Embryonic facial prominence (tissue), 1 donor: ENCODE measurements around the gene PVALEF.
A peak's percentile ranks its signal among the peaks of the same experiment; 100 is the strongest.

Source experiments
- DNase-seq: peaks from one replicate; pipeline ENCODE4 v3.0.0-alpha.2; 2016; ENCODE audit errors: extremely low spot score

PVALEF gene

DNA sequence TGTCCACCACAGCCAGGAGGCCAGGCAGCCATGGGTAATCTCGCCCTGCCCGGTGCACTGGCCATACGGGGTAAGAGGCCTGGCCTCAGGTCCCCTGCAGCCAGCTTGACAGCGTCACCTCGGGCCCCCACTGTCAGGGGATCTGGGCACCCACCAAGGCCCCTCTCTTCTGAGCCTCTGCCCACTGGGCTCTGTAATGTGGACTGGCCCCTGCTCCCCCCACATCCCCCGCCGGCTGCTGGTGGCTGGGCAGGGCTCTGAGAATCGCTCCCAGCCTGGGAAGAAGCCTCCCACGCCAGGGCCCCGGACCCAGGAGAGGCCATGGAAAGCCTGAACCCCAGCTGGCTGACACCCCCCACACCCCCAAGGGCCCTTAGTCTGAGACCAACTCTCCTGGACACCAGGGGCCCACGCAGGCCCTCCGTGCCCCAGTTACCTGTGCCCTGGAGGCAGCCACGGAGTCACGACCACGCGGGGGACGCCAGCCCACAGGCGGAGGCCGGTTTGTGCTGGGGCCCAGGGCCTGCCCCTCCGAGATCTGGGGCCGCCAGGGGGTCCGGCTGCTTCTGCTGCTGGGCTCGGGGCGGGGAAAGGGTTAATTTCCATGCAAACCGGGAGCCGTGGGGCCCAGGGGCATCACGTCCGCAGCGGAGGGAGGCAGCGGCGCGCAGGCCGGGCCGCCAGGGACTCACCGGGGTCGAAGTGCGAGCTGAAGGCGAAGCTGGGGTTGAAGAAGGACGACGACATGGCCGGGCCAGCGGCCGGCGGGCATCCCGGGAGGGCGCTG is at the start of gene PVALEF:
PVALEF (plus strand) TSS at position 262 of the 787 bp plus-strand sequence. CDS start 15,720 bp downstream, outside the sequence.
- no peak for DNase-seq

DNA sequence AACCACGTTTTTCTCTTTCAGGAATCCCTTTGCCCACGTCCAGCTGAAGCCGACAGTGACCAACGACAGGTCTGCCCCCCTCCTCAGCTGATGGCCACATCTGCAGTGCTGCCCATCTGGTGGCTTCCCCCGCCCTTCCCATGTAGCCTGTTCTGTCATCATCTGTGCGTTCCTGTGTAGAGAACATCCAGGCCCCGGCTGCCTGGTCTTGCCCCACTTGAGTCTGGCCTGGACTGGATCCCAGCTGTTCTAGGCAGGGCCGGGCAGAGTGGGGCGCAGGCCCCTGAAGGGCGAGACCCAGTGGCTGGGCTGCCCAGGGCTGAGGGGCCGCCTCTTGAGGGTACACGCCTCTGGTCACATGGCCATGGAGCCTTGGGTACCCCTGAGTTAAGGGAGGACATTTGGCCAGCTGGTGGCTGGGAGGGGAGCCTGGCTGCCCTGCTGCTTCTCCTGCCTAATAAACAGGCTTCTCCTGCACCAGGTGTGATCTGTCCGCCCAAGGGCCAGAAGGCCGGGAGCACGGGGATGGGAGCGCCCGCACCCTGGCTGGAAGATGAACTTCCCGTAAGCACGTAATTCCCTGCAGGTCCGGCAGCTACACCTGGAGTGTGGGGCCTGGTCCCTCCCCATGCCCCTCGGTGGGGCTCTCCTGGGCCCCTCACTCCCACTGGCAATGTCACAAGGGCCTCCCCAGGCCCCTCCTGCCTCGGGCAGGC is 49.4 kb upstream of the PVALEF start:
- no peak for DNase-seq

DNA sequence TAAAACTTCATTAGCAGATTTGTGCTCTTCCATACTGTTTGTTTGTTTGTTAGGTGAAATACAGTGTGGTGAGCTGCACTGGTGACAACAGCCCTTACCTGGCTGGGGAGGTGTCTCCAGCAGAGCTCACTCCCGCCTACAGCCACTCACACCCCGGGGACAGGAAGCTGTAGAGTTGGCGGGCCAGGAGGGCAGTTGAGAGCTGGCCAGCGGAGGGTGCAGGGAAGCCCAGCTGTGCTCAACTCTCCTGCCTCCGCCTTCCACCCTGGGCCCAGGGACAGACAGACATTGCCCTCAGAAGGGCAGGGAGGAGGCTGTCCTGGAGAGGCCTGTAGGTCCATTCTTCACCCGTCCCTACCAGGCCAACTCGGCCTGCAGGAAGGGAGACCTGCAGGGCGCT is 48.6 kb upstream of the PVALEF start:
- DNase-seq, result no peak

DNA sequence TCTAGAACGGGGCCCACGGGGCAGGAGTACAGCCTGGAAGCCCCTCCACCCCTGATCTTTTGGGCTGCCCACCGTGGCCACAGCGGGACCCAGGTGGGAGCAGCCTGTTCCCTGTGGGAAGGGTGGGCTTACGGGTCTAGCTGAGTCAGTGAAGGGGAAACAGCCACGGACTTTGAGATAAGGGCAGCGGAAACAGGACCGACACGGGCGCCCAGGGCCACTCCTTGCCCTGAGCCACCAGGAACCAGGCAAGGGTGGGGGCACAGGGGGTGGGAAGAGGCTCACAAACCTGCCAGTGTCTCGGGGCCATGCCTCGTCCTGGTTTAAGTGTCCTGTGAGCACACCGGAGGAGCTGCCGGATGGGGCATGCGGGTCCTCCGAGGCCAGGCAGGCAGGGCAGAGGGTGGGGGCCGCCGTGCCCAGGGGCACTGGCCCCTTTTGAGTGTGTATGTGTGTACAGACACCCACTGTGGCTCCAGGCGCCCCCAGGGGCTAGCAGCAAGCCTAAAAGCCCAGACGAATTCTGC is 47.6 kb upstream of the PVALEF start:
- DNase-seq, result no peak

- DNase-seq, result no peak
These were observed 46.7 kb upstream of the PVALEF start for GRCh38 chr17:81118308-81119221.

DNA sequence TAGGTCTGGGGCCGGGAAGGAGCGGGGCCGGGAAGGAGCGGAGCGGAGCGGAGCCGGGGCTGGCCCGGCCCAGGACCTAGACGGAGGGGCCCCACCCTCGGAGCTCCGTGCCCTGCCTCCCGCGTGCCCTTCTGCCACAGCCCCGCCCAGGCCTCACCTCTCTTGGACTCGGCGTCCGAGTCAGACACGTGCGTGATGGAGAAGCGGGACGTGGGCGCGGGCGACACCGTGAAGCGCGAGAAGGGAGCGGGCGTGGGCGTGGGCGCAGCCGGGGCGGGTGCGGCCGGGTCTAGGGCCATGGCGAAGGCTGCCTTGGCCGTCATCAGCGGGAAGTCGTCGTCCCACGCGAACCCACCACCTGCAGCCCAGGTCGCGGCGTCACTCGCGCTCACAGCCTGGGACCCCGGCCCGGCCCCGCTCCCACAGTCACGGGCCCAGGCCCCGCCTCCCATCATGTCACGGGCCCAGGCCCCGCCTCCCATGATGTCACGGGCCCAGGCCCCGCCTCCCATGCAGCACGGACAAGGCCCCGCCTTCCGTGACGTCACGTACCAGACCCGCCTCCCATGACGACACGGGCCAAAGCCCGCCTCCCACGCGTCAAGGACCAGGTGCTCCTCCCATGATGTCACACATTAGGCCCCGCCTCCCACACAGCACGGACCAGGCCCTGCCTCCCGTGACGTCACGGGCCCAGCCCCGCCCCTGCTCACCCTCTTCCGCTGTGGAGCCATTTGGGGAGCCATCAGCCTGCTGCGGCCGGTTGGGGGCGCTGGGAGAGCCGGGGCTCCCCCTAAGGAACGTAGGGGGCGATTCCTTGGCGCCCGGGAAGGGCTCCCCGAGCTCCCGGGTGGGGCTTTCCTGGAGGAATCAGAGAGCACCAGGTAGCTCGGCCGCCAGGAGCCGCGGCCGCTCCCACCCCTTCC is 45.8 kb upstream of the PVALEF start:
- DNase-seq, result peak; percentile 80

DNA sequence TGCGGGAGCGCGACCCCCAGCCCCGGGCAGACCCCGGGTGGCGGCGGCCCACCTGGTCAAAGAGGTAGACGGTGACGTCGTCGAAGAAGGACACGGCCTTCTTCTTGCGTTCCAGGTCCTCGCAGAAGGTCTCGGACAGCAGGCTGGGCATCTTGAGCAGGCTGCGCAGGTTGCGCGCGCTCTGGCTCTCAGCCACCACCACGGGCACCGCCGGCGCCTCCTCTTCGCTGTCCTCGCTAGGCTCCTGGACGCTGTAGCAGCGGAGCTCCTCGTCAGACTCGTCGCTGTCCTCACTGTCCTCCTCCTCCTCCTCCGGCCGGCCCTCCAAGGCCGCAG is 45.2 kb upstream of the PVALEF start:
- DNase-seq, result no peak

DNA sequence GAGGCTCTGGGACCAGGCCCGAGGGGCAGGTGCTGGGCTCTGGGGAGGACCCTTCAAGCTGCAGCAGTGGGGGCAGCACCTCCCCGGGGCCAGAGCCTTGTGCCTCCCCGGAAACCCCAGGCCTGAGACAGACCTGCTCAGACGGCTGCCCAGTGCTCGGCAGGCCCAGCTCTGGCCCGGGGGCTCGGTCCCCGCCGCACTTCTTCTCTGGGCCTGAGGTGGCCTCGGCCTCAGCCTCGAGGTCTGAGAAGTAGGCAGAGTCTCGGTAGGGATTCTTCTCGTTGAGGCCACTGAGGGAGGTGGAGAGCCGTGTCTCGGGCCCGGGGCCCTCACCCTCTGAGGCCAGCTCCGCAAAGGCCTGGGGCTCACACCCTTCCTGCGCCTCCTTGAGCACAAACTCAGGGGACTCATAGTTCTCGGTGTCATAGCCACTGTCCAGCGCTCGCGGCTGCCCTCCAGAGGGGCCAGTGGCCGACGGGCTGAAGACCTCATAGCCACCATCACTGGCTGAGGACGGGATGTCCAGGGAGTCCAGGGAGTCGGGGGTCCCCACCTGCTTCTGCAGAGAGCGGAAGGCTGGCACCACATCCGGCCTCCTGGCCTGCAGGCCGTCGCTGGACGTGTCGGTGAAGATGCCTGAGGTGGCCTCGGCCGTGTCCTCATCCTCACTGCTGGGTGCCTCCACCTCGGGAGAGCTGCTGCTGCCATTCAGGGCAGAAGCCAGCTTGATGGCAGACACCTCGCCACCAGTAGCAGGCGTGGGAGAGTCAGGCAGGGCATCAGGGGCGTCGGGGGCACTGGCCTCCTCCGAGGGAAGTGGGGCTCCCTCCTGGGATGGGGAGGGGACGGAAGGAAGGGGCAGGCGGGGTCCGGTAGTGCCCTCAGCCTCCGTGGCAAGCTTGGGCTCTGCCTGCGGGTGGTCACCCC is 44.3 kb upstream of the PVALEF start:
- DNase-seq, result no peak

DNA sequence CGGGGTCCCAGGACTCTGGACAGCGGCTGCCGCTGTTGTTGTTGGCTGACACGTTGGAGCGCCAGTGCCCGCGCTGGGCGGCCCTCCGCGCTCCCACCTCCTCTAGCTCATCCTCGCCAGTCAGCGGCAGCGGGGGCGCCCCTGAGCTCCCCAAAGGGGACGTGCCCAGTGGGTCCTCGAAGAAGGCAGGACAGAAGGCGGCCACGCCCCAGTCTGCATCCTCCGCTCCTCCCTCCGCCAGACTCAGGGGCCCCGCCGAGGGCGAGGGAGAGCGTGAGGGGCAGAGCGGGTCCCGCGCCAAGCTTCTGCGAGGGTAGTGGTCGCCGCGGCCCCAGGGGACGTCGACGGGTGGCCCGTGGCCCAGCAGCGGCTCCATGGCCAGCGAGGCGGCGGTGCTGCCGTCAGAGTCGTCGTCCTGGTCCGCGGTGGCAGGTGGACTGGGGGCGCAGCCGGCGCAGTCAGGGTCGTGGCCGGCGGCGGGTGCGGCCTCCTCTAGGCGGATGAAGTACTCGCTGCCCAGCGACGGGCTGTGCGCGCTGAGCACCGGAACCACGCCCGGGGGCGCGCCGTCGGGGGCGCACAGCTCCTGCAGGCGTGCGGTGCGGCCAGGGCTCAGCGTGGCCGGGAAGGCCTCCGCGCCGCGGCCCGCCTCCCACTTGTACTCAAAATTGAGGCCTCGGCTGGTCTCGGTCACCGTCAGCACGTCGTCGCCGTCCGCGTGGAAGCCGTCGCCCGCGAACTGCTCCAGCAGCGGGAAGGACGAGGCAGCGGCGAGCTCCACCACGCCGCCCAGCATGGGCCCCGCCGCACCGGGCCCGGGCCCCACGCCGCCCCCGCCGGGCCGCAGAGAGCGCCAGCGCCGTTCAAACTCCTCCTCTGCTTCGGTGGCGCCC is 43.2 kb upstream of the PVALEF start:
- no peak for DNase-seq

DNA sequence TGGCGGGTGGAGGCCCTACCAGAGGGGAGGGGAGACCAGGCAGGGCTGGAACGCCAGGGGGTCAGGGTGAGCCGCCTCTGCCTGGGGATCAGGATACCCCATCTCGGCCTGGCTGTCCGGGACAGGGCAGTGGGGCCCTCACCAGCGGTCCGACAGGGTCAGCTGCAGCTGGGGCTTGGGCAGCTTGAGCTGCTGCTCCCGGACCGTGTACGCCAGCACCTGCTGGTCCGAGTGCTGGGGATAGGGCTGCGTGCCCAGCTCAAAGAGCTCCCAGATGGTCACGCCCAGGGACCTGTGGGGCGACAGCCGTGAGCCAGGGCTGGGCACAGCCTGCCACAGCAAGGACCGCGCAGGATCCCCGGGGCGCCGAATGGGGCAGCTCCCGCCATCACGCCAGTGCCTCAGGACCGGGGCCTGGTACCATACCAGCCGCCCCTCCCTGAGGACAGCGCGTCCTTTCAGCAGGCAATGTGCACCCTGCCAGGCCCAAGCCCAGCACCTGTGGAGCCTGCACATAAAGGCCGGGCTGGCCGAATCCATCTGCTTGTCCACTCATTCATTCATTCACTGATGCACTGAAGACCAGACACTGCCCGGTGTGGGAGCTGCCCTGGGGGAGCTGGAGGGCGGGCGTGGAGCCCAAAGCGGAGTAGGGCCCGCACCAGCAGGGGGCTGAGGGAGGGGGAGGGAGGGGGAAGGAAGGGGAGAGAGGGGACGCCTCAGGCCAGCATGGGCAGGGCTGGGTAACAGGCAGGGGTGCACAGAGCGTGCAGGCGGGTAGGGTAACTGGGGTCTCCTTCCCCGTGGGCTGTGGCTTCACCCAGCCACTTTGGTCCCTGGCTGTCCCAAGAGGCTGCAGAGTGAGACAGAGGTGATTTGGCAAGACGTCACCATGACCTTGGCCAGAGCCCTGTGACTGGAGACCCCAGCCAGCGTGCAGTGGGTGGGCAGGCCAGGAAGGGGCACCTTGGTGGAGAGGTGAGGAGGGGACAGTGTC is 42.0 kb upstream of the PVALEF start:
- DNase-seq, result no peak

DNA sequence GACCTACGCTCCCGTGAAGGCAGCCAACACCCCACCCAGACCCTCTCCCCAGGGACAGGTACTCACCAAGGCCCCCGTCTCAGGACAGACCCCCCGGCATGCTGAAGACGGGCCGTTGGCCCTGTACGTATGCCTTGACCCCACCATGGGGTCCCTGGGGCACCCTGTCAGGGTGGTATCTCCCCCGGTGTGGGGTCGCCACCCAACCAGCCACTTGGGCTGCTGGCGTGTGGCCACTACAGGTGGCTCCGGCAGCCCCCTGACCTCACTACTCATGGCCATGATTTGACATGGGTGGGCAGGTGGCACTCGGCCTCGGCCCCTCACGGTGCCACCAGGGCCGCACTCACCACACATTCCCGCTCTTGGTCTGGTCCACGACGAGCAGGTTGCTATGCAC is 40.9 kb upstream of the PVALEF start:
- no peak for DNase-seq

DNA sequence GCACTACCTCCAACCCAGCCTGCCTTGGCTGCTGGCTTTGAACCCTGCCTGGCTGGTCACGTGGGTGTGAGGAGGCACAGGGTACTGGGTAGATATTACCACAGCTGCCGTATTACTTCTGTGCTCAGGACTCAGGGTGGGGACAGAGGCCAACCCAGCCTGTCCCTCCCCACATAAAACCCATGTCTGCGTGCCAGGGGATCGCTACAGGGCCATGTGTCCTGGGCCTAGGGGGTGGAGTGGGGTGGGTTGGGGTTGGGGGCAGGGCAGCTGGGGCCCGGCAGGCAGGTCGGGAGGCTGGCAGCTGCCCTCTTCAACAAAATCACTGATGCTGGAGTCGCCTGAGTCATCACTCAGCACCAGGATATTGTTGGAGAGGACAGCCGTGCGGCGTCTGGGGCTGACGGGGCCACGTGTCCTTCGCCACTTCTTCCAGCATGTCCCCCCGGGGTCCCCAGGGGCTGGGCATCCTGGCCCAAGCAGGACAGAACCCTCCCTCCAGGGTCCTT is 39.7 kb upstream of the PVALEF start:
- DNase-seq, result no peak

DNA sequence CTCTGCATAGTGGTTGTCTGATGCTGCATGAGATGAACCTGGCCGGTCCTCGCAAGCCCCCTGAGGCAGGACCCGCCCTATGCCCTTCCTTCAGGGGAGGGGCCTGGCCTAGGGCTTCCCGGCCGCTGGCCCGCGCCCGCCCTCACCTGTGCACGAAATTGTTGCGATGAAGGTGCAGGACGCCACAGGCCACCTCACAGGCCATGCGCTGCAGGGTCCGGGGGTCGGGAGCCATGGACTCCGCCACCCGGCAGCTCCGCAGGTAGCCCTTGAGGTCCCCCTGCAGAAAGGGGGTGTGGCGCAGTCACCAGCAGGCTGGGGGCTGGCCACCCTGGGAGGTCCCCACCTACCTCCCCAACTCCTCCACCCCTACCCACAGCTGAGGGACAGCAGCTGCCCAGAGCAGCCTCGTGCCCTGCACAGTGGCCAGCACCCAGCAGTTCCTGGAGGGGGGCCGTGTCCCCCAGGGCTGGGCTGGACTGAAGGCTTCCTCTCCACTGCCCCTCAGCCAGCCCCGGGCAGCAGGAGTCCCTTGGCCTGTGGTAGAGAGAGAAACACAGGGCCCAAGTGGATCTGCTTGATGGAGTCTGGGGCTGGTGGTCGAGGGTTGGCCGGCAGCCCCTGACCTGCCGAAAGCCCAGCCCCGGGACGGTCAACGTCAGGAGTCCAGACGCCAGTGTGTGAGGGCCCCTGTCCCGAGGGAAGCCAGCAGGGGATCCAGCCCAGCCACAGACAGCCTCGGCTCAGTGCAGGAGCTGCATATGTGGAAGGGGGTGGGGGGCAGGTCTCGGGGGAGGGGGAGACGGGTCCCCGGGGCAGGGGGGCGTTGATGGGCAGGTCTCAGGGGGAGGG is 38.8 kb upstream of the PVALEF start:
- DNase-seq, result no peak

DNA sequence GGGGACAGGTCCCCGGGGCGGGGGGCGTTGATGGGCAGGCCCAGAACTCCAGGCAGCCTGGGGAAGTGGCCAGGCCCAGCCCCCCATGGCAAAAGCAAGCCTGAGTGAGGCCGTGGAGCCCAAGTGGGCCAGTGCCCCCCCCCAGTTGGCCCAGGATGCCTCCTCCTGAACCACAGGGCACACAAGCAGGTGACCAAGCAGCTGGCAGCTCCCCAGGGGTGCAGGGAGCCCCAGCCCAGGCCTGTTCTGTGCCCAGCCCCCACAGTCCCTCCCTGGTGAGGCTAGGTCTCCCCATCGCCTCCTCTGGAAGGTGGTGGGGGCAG is 38.2 kb upstream of the PVALEF start:
- DNase-seq, result no peak

GRCh38 chr17:81127526-81128177 is 37.7 kb upstream of the PVALEF start:
- no peak for DNase-seq

GRCh38 chr17:81128338-81128737 is 37.0 kb upstream of the PVALEF start:
- no peak for DNase-seq
